SH-SY5Y (cell line): ENCODE data around the gene PROM1.

ENCODE experiments used
- GATA2 ChIP-seq: IDR thresholded peaks from 2 replicates; pipeline ENCODE4 v1.6.1; 2011; ENCODE audit warnings: mild to moderate bottlenecking, low read depth, low read length
- GATA3 ChIP-seq: IDR thresholded peaks from 2 replicates; pipeline ENCODE4 v1.6.1; 2011; ENCODE audit warnings: low read depth, mild to moderate bottlenecking, low read length, moderate library complexity

DNA sequence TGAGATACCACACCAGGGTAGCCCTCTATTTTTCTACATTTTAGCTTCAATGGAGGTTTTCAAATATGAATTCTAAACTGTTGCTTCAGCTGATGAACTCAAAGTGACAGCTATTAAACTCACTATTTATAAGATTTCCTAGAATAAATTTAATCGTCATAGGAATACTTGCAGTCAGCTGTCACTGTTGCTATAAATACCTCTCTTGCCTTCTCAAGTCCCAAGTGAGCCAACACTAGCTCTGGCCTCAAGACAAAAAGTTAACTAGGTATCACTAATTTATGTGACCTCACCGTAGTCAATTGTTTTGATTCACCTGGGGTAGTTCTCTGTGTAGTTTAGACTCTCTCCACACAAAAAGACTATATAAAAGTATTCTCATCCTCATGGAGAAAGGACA lies 34.3 kb upstream of the PROM1 start:
- no peak for TF ChIP-seq GATA2
- no peak for TF ChIP-seq GATA3
